ENCODE measurements around the gene FURIN. TPM values are rescaled to one million over a fixed set of nuclear protein-coding genes. Genes with fewer than 3 reads are reported as not detected.

The FURIN gene
- total RNA-seq, 1 donor from 2014 or later, result 8.3 TPM

GRCh38 chr15:90929246-90930019 is 61.0 kb downstream of the FURIN start:
- Histone ChIP-seq H3K4me1 (peaks cover 4% of the 10 kb centered on the region), H3K79me2 (ENCODE audit: low read depth) (no peaks in the 10 kb centered on the region), H3K9me3 (ENCODE audit: low read depth) (no peaks in the 10 kb centered on the region), H3F3A (ENCODE audit: low read depth) (peaks cover 15% of the 10 kb centered on the region), H3K27me3 (peaks cover 15% of the 10 kb centered on the region), H3K9ac (no peak overlapping the region), H3K4me2 (no peak overlapping the region), H3K4me3 (no peak overlapping the region), H3K27ac (no peak overlapping the region), H4K20me1 (ENCODE audit: low read depth) (peaks cover under 1% of the 10 kb centered on the region), H3K36me3 (no peaks in the 10 kb centered on the region), H2AFZ (replicated peaks) (no peak overlapping the region)
- no peak for DNase-seq (ENCODE audit: low spot score)
- H3K9me3 Mint-ChIP-seq, result no peaks in the 10 kb centered on the region
- peaks cover 5% of the 10 kb centered on the region for H3K27me3 Mint-ChIP-seq (ENCODE audit: insufficient read depth, low read depth)
- no peak for TF ChIP-seq CTCF (IDR thresholded peaks at IDR 0.05)
- no peak for TF ChIP-seq EZH2 (IDR thresholded peaks at IDR 0.05)
- TF ChIP-seq EZH2phosphoT487 (IDR thresholded peaks at IDR 0.05), result no peak
- peaks cover 17% of the 10 kb centered on the region for H3K4me1 Mint-ChIP-seq
- no peak overlapping the region for H3K27ac Mint-ChIP-seq
- H3K36me3 Mint-ChIP-seq, result no peaks in the 10 kb centered on the region
- H3K4me3 Mint-ChIP-seq, result no peak overlapping the region

- H3K36me3 Mint-ChIP-seq, result no peaks in the 10 kb centered on the region
- Histone ChIP-seq H3K79me2 (ENCODE audit: low read depth) (peaks cover 7% of the 10 kb centered on the region), H3K27ac (no peak overlapping the region), H3K27me3 (peaks cover 15% of the 10 kb centered on the region), H3K9ac (no peak overlapping the region), H3K4me2 (no peak overlapping the region), H3K36me3 (no peaks in the 10 kb centered on the region), H3K4me1 (peaks cover 7% of the 10 kb centered on the region), H4K20me1 (ENCODE audit: low read depth) (peaks cover 4% of the 10 kb centered on the region), H3K9me3 (ENCODE audit: low read depth) (no peaks in the 10 kb centered on the region), H3F3A (ENCODE audit: low read depth) (peaks cover 16% of the 10 kb centered on the region), H3K4me3 (no peak overlapping the region), H2AFZ (replicated peaks) (no peak overlapping the region)
- H3K4me3 Mint-ChIP-seq, result peak overlapping the region; percentile 93
- peaks cover 8% of the 10 kb centered on the region for H3K27me3 Mint-ChIP-seq (ENCODE audit: insufficient read depth, low read depth)
- DNase-seq (ENCODE audit: low spot score), result no peak
- no peak overlapping the region for H3K27ac Mint-ChIP-seq
- H3K4me1 Mint-ChIP-seq, result peaks cover 20% of the 10 kb centered on the region
- no peak for TF ChIP-seq EZH2 (IDR thresholded peaks at IDR 0.05)
- TF ChIP-seq EZH2phosphoT487 (IDR thresholded peaks at IDR 0.05), result no peak
- TF ChIP-seq CTCF (IDR thresholded peaks at IDR 0.05), result no peak
- H3K9me3 Mint-ChIP-seq, result no peaks in the 10 kb centered on the region
Observed at GRCh38 chr15:90930861-90931574, 62.6 kb downstream of the FURIN start.

GRCh38 chr15:90931575-90931827 is 63.1 kb downstream of the FURIN start:
- H3F3A ChIP-seq (ENCODE audit: low read depth), result peaks cover 16% of the 10 kb centered on the region
- H3K4me1 ChIP-seq, result peaks cover 12% of the 10 kb centered on the region
- peaks cover 7% of the 10 kb centered on the region for H4K20me1 ChIP-seq (ENCODE audit: low read depth)
- H3K4me2 ChIP-seq, result peak overlapping the region; percentile 88
- no peak for DNase-seq (ENCODE audit: low spot score)
- H3K9ac ChIP-seq, result no peak overlapping the region
- Mint-ChIP-seq H3K27me3 (ENCODE audit: insufficient read depth, low read depth) (peaks cover 8% of the 10 kb centered on the region), H3K9me3 (no peaks in the 10 kb centered on the region), H3K4me3 (peak overlapping the region; percentile 93), H3K4me1 (peaks cover 24% of the 10 kb centered on the region), H3K27ac (no peak overlapping the region), H3K36me3 (peaks cover 3% of the 10 kb centered on the region)
- no peak overlapping the region for H3K27ac ChIP-seq
- H3K4me3 ChIP-seq, result peak overlapping the region; percentile 85
- peak overlapping the region; percentile 97 for H2AFZ ChIP-seq (replicated peaks)
- H3K27me3 ChIP-seq, result peaks cover 15% of the 10 kb centered on the region
- H3K79me2 ChIP-seq (ENCODE audit: low read depth), result peaks cover 11% of the 10 kb centered on the region
- H3K9me3 ChIP-seq (ENCODE audit: low read depth), result no peaks in the 10 kb centered on the region
- no peaks in the 10 kb centered on the region for H3K36me3 ChIP-seq
- no peak for TF ChIP-seq CTCF (IDR thresholded peaks at IDR 0.05)
